Measurements from ENCODE around the gene TMEM121. TPM values are rescaled to one million over a fixed set of nuclear protein-coding genes. Genes with fewer than 3 reads are reported as not detected.
"Not testable (repeated sequence)": the region's sequence is repeated elsewhere in the genome, so short reads cannot be mapped to it uniquely, and the experiment has no call there.

The TMEM121 gene
- total RNA-seq, 4 donors from 2014 or later: 3.9 to 6.7 (median 5.2) TPM

DNA sequence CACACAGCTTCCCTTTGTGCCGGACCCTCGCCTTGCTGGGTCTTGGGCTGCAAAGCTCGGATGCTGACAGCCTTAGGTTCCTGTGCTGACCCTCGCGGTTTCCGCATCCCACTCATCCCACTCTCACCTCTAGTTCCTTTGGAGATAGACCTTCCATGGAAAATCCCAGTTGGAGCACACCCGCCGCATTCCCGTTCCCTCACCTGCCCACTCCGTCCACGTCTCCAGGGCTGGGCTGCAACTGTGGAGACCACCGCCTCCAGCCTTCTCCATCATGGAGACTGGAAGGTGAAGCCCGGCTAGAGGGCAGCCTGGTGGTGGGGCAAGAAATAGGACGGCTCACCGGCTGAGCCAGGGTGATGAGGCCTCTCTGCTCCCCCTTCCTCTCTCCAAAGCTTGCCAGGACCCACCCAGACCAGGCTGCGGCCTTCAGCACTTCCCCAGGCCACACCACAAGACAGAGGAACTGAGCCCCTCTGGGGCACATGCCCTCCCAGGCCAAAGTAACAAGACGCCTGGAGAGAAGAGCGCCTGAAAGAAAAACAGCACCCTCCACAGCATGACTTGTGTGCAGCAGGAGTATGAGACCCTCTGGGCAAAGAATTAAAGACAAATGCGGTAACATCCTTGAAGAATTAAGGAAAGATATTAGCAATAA is 15.0 kb downstream of the TMEM121 start:
- no peaks in the 10 kb centered on the region for H3K36me3 ChIP-seq
- TF ChIP-seq, protein P1, sequence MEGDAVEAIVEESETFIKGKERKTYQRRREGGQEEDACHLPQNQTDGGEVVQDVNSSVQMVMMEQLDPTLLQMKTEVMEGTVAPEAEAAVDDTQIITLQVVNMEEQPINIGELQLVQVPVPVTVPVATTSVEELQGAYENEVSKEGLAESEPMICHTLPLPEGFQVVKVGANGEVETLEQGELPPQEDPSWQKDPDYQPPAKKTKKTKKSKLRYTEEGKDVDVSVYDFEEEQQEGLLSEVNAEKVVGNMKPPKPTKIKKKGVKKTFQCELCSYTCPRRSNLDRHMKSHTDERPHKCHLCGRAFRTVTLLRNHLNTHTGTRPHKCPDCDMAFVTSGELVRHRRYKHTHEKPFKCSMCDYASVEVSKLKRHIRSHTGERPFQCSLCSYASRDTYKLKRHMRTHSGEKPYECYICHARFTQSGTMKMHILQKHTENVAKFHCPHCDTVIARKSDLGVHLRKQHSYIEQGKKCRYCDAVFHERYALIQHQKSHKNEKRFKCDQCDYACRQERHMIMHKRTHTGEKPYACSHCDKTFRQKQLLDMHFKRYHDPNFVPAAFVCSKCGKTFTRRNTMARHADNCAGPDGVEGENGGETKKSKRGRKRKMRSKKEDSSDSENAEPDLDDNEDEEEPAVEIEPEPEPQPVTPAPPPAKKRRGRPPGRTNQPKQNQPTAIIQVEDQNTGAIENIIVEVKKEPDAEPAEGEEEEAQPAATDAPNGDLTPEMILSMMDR (IDR thresholded peaks at IDR 0.05): no peak
- TF ChIP-seq EP300 (IDR thresholded peaks at IDR 0.05): no peak
- TF ChIP-seq POLR2A (IDR thresholded peaks at IDR 0.05): no peak
- no peak for TF ChIP-seq POLR2AphosphoS5 (IDR thresholded peaks at IDR 0.05)
- WGBS, 2 donors (ENCODE audit: low coverage in 1 of 2): 86 to 92% methylated on average over 2 to 14 of the region's 19 CpGs
- H3K27me3 ChIP-seq: peaks cover 43% of the 10 kb centered on the region
- no peak for ATAC-seq
- peaks cover 0 to 6% (median 0%) of the 10 kb centered on the region in 3 donors for H3K4me1 ChIP-seq
- H3K4me3 ChIP-seq: no peak overlapping the region
- H3K9me3 ChIP-seq: peaks cover 0 to 21% (median 2%) of the 10 kb centered on the region in 3 donors
- H3K27ac ChIP-seq: no peak overlapping the region

DNA sequence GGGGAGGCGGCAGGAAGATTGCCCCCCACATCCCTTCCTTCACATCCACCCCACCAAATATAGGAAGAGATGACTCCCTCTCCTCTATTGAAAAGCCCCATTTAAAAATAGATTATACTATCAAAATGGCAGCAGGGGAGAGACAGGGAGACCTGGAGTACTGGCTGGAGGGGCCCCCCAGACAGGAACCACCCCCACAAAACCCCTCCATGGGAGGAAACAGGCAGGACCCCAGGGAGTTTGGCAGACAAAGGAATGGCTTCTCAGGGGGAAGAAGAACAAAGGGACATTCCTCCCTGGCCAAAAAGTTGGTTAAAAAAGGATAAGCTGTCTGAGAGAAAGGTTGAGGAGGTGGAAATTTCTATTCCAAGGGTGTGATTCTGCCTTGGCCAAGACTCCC is 19.3 kb downstream of the TMEM121 start:
- H3K4me3 ChIP-seq, H3K27ac ChIP-seq, H3K4me1 ChIP-seq, H3K36me3 ChIP-seq, ATAC-seq: not testable (repeated sequence)
- Histone ChIP-seq H3K27me3 (peaks cover 16% of the 10 kb centered on the region), H3K9me3 (peaks cover 0 to 21% (median 2%) of the 10 kb centered on the region in 3 donors)
- WGBS, 2 donors (ENCODE audit: low coverage in 1 of 2): 83 to 90% methylated on average over 1 of the region's 1 CpG

GRCh38 chr14:105546410-105546809 is 20.0 kb downstream of the TMEM121 start:
- not testable (repeated sequence) for H3K27me3 ChIP-seq, H3K4me1 ChIP-seq, H3K4me3 ChIP-seq, H3K36me3 ChIP-seq, H3K27ac ChIP-seq, ATAC-seq
- WGBS, 2 donors (ENCODE audit: low coverage in 1 of 2): no CpG with 5 or more reads among the region's 20 CpGs
- H3K9me3 ChIP-seq: peaks cover 0 to 21% (median 2%) of the 10 kb centered on the region in 3 donors

DNA sequence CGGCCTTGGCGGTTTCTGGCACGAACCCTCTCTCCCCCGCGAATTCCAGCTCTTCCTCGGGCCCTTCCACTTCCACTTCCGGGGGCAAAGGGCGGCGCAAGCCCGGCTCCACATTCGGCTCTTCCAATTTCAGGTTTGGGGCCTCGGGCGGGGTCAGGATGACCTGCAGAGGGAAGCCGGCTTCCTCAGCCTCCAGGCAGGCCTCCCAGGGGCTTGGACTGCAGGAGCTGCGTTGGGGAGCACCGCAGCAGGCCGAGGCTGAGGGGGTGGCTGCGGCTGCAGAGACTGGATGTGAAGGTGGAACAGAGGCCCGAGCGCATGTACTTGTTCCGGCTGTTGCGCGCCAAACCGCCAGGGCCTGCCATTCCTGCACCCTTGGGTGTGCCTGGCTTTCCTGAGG is 20.7 kb downstream of the TMEM121 start:
- not testable (repeated sequence) for H3K27ac ChIP-seq, H3K4me1 ChIP-seq, H3K36me3 ChIP-seq, ATAC-seq, H3K4me3 ChIP-seq, H3K27me3 ChIP-seq
- peaks cover 0 to 21% (median 2%) of the 10 kb centered on the region in 3 donors for H3K9me3 ChIP-seq
- no CpG with 5 or more reads among the region's 24 CpGs for WGBS, 2 donors (ENCODE audit: low coverage in 1 of 2)

DNA sequence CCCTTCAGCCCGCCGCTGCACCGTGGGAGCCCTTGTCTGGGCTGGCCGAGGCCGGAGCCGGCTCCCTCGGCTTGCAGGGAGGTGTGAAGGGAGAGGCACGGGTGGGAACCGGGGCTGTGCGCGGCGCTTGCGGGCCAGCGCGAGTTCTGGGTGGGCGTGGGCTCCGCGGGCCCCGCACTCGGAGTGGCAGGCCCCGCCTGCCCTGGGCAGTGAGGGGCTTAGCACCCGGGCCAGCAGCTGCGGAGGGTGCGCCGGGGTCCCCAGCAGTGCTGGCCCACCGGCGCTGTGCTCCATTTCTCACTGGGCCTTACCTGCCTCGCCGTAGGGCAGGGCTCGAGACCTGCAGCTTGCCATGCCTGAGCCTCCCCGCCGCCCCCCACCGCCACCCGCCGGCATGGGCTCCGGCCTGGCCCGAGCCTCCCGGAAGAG is 21.4 kb downstream of the TMEM121 start:
- H3K9me3 ChIP-seq: peaks cover 0 to 16% (median 2%) of the 10 kb centered on the region in 3 donors
- no peaks in the 10 kb centered on the region for H3K4me1 ChIP-seq
- no peak for ATAC-seq
- H3K27me3 ChIP-seq: peaks cover 3% of the 10 kb centered on the region
- no peak for TF ChIP-seq EP300 (IDR thresholded peaks at IDR 0.05)
- TF ChIP-seq, protein P1 (IDR thresholded peaks at IDR 0.05): no peak
- TF ChIP-seq POLR2AphosphoS5 (IDR thresholded peaks at IDR 0.05): no peak
- no peaks in the 10 kb centered on the region for H3K36me3 ChIP-seq
- no peak overlapping the region for H3K27ac ChIP-seq
- WGBS, 2 donors (ENCODE audit: low coverage in 1 of 2): no CpG with 5 or more reads among the region's 38 CpGs
- no peak overlapping the region for H3K4me3 ChIP-seq

DNA sequence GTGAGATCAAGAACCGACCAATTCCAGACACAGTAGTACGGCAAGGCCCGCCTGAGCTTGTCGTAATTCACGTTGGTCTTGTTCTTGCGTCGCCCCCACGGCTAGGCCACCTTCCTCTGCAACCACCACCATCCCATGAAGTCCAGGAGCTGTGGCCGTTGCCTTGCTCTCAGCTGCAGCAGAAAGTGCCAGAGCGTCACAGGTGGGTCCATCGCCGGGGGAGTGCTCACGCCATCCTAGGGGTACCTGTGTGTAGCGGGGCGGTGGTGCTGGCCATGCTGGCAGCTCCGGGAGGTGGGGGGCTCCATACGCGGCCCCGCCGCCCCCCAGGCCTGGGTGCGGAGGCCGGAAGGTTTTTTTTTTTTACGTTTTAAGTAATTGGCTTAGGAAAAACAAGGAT is 23.1 kb downstream of the TMEM121 start:
- Histone ChIP-seq H3K4me3 (no peak overlapping the region), H3K9me3 (no peaks in the 10 kb centered on the region), H3K27me3 (peaks cover 6% of the 10 kb centered on the region), H3K4me1 (no peaks in the 10 kb centered on the region), H3K36me3 (no peaks in the 10 kb centered on the region), H3K27ac (no peak overlapping the region)
- 92 to 93% methylated on average over 5 to 19 of the region's 23 CpGs for WGBS, 2 donors (ENCODE audit: low coverage in 1 of 2)
- ATAC-seq: no peak
- TF ChIP-seq EP300 (IDR thresholded peaks at IDR 0.05) (no peak), POLR2A (IDR thresholded peaks at IDR 0.05) (no peak), POLR2AphosphoS5 (IDR thresholded peaks at IDR 0.05) (no peak)
- TF ChIP-seq, protein P1 (IDR thresholded peaks at IDR 0.05): no peak
